T-helper 1 cell treated with Interleukin-12 subunit alpha and Interleukin-12 subunit beta and Interleukin-4 antibody, amounts not matched to agents 30 ng/mL and 1 ng/mL, for 36 hours (primary cell): ENCODE results near the gene PEF1. TPM values are rescaled to one million over a fixed set of nuclear protein-coding genes. Genes with fewer than 3 reads are reported as not detected.

Source experiments
- intact Hi-C: fragments of 100-400 bp; cut with micrococcal nuclease; formaldehyde crosslinking; loops from one replicate; pipeline ENCODE4 v1.15.1; 2024
- total RNA-seq: library from RNA; stranded (reverse); gene quantifications from 2 replicates; pipeline ENCODE4 v1.2.3, GENCODE V29; 2022

Gene PEF1
- total RNA-seq, 1 donor from 2014 or later = 53.3 TPM

- intact Hi-C loops = no loop called here
Observed at GRCh38 chr1:31637915-31638673, 6.6 kb downstream of the PEF1 start.

GRCh38 chr1:31633117-31633516, 11.6 kb downstream of the PEF1 start:
- intact Hi-C loops = no loop called here

GRCh38 chr1:31632649-31633048, 12.0 kb downstream of the PEF1 start:
- intact Hi-C loops = no loop called here

GRCh38 chr1:31628931-31629556, 15.6 kb downstream of the PEF1 start:
- intact Hi-C loops = no loop called here

- intact Hi-C loops = no loop called here
Observed at GRCh38 chr1:31627930-31628559, 16.6 kb downstream of the PEF1 start.

GRCh38 chr1:31627301-31627929, 17.3 kb downstream of the PEF1 start:
- intact Hi-C loops = no loop called here

- intact Hi-C loops = no loop called here
Observed at GRCh38 chr1:31626223-31627207, 18.2 kb downstream of the PEF1 start.

- intact Hi-C loops = no loop called here
Observed at GRCh38 chr1:31625561-31626222, 19.0 kb downstream of the PEF1 start.

- intact Hi-C loops = no loop called here
Observed at GRCh38 chr1:31624731-31625514, 19.8 kb downstream of the PEF1 start.

- intact Hi-C loops = no loop called here
Observed at GRCh38 chr1:31624309-31624708, 20.4 kb downstream of the PEF1 start.

GRCh38 chr1:31623365-31623764, 21.3 kb downstream of the PEF1 start:
- intact Hi-C loops = no loop called here

- intact Hi-C loops = no loop called here
Observed at GRCh38 chr1:31621847-31622730, 22.6 kb downstream of the PEF1 start.

GRCh38 chr1:31621498-31621820, 23.2 kb downstream of the PEF1 start:
- intact Hi-C loops = no loop called here

GRCh38 chr1:31620631-31621497, 23.8 kb downstream of the PEF1 start:
- intact Hi-C loops = no loop called here

- intact Hi-C loops = loop anchor here (1.0 kb wide), 1 partner anchor 55 kb away; no protein-coding TSS in a partner anchor
Observed at GRCh38 chr1:31618916-31619846, 25.5 kb downstream of the PEF1 start.
